ENCODE data around the gene FGF3. TPM values are rescaled to one million over a fixed set of nuclear protein-coding genes. Genes with fewer than 3 reads are reported as not detected.

FGF3 gene
- total RNA-seq, 1 donor from 2014 or later = not detected

- Histone ChIP-seq H3K9me3 (replicated peaks) (no peaks in the 10 kb centered on the region), H3K4me3 (no peak overlapping the region), H3K27ac (replicated peaks) (no peak overlapping the region), H3K27me3 (ENCODE audit: low read depth) (peaks cover 100% of the 10 kb centered on the region), H3K4me1 (peaks cover 16% of the 10 kb centered on the region), H3K36me3 (no peaks in the 10 kb centered on the region)
- intact Hi-C loops (cut with micrococcal nuclease) = no loop called here
- no peak for TF ChIP-seq CTCF (IDR thresholded peaks at IDR 0.05; ENCODE audit: borderline replicate concordance)
- DNase-seq = no peak
Measured at GRCh38 chr11:69820441-69820840, 1.2 kb upstream of the FGF3 start.

- Histone ChIP-seq H3K4me1 (peaks cover 16% of the 10 kb centered on the region), H3K4me3 (no peak overlapping the region), H3K27ac (replicated peaks) (no peak overlapping the region), H3K36me3 (no peaks in the 10 kb centered on the region), H3K9me3 (replicated peaks) (no peaks in the 10 kb centered on the region), H3K27me3 (ENCODE audit: low read depth) (peaks cover 98% of the 10 kb centered on the region)
- intact Hi-C loops (cut with micrococcal nuclease) = no loop called here
- DNase-seq = no peak
- no peak for TF ChIP-seq CTCF (IDR thresholded peaks at IDR 0.05; ENCODE audit: borderline replicate concordance)
Measured at GRCh38 chr11:69819541-69820070, 390 bp upstream of the FGF3 start.

GRCh38 chr11:69818231-69818602 lies 999 bp downstream of the FGF3 start:
- H3K27me3 ChIP-seq (ENCODE audit: low read depth) = peaks cover 94% of the 10 kb centered on the region
- H3K9me3 ChIP-seq (replicated peaks) = no peaks in the 10 kb centered on the region
- peak overlapping the region; percentile 52 for H3K4me3 ChIP-seq
- H3K4me1 ChIP-seq = peaks cover 16% of the 10 kb centered on the region
- DNase-seq = no peak
- intact Hi-C loops (cut with micrococcal nuclease) = no loop called here
- no peaks in the 10 kb centered on the region for H3K36me3 ChIP-seq
- H3K27ac ChIP-seq (replicated peaks) = no peak overlapping the region
- TF ChIP-seq CTCF (IDR thresholded peaks at IDR 0.05; ENCODE audit: borderline replicate concordance) = no peak

DNA sequence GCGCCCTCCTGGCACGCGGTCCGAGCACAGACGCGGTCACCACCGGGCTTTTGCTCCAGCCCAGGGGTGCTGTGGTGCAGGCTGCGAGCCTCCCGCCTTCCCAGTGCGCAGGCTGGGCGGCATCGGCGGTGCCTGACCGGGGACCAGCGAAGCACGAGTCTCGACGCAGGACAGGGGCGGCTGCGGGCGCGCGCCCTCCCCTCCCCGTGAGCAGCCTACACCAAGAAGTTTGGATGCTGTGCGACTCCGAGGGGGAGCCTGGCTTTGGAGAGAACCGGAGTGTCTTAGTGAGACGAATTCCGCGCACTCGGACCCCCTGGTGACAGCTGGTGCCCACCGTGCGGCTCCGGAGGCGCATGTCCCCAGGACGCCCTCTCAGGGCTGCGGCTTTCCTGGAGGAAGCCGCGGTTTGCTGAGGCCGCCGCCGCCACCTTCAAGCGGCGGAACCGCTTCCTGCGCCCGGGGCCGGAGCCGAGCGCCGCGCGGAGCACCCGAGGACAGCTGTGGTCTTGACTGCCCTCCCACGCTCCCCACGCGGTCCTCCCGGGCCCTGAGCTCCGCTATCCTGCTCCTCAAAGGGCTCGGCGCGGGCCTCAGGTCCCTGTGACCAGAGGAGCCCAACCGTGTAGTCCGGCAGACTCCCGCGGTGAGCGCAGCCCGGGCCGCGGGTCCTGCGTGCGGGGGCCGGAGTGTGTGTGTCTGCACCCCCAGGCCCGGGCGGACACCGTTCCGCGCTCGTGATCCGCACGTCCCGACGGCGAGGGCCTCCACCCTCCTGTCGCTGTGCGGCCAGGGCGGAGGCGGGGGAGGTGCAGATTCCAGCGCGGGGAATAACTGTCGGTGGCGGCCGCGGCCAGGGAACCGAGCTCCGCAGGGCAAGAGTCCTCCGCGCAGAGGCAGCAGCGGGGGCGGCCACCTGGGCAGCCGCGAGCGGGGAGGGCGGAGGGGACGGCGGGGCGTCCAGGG lies 1.7 kb downstream of the FGF3 start:
- no peak for TF ChIP-seq CTCF (IDR thresholded peaks at IDR 0.05; ENCODE audit: borderline replicate concordance)
- no peak for DNase-seq
- intact Hi-C loops (cut with micrococcal nuclease) = no loop called here
- Histone ChIP-seq H3K27ac (replicated peaks) (no peak overlapping the region), H3K9me3 (replicated peaks) (no peaks in the 10 kb centered on the region), H3K27me3 (ENCODE audit: low read depth) (peaks cover 94% of the 10 kb centered on the region), H3K4me1 (peaks cover 16% of the 10 kb centered on the region), H3K36me3 (no peaks in the 10 kb centered on the region), H3K4me3 (peak overlapping the region; percentile 52)

GRCh38 chr11:69816671-69817070 lies 2.5 kb downstream of the FGF3 start:
- no peak for DNase-seq
- H3K27ac ChIP-seq (replicated peaks) = no peak overlapping the region
- no peaks in the 10 kb centered on the region for H3K9me3 ChIP-seq (replicated peaks)
- TF ChIP-seq CTCF (IDR thresholded peaks at IDR 0.05; ENCODE audit: borderline replicate concordance) = no peak
- no peaks in the 10 kb centered on the region for H3K36me3 ChIP-seq
- no peak overlapping the region for H3K4me3 ChIP-seq
- peaks cover 94% of the 10 kb centered on the region for H3K27me3 ChIP-seq (ENCODE audit: low read depth)
- intact Hi-C loops (cut with micrococcal nuclease) = no loop called here
- H3K4me1 ChIP-seq = peaks cover 16% of the 10 kb centered on the region
